Activated CD4-positive, alpha-beta T cell treated with anti-CD3 and anti-CD28 coated beads, Interleukin-2, amount 50 U/mL, for 16 hours (primary cell): Measurements from ENCODE around the gene OR2C1.

Experiments used
- DNase-seq: peaks from one replicate; pipeline ENCODE4 v3.0.0-alpha.2; 2020

Gene OR2C1

DNA sequence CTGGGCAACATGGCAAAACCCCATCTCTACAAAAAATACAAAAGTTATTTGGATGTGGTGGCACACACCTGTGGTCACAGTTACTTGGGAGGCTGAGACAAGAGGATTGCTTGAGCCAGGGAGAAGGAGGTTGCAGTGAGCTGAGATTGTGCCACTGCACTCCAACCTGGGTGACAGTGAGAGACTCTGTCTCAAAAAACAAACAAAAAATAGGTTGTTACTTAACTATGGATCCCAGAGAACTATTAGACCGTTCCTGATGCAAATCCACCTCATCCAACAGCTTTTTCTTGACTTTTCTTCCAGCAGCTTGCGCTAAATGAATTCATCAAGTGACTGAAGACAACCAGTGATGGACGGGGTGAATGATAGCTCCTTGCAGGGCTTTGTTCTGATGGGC, at the start of gene OR2C1:
OR2C1 (plus strand) TSS at position 301 of the 400 bp plus-strand sequence; CDS start at position 353, 52 bp downstream.
- DNase-seq = no peak

DNA sequence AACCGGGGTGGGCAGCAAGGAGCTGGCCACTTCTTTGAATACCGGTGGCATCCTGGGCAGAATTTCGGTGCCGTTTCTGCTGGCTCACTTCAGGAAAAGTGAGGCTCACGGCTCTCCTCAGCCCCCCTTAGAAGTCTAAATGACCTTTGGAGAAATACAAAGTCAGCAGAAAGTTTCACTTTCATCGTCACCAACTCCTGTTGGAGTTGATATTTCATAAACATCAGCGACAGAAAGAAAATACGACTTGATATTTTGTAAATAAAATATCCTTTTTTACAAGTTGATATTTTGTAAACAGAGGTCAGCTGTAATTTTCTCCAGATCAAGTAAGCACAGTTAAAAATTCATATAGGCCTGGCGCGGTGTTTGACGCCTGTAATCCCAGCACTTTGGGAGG, 49.6 kb upstream of the OR2C1 start:
- no peak for DNase-seq

DNA sequence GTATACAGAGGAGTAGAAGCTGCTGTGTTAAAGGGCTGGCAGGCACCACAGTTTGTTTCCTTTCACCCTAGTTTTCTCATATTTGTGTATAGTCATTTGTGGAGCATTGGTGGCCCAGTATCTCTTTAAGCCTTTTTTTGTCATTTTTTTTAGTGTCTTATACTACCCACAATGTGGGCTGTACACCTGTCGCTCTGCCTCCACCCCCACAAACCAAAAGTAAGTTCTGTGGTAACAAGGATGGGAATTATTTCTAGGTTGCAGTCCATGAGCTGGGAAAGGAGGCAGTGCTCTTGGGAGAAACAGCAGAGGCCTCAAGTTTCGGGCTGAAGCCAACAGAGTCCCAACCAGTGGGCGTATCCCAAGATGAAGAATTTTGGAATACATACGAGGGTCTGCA, 44.2 kb upstream of the OR2C1 start:
- no peak for DNase-seq

DNA sequence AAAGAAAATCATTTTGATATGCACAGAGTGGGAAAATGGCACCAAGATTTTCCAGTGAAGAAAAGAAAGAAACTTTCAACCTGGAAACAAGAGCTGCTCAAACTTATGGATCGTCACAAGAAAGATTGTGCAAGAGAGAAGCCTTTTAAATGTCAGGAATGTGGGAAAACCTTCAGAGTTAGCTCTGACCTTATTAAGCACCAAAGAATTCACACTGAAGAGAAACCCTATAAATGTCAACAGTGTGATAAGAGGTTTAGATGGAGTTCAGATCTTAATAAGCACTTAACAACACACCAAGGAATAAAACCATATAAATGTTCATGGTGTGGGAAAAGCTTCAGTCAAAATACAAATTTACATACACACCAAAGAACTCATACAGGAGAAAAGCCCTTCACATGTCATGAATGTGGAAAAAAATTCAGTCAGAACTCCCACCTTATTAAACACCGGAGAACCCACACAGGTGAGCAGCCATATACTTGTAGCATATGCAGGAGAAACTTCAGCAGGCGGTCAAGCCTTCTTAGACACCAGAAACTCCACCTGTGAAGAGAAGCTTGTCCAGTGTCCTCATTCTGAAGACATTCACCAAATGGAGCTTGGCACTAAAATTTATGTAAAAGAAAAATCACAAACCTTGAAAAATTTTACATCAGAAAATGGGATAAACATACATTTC, 38.2 kb upstream of the OR2C1 start:
- DNase-seq = no peak

DNA sequence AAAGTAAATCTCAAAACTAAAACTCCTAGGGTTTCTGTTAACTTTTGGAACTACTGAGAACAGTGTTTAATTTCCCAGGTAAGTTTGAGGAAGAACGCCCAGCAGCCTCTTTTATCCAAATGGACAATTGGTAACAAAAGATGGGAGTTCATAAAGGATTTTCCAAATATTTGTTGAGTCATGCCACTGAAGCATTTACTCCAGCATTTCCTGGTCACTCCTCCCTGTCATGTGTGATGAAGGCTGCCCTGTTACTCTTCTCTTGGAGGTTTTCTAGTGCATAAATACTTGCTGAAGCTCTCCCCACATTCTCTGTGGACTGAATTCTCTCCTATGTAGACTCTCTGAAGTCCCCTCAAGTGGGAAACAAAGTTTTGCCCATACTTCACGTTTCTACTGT, 33.9 kb upstream of the OR2C1 start:
- DNase-seq = no peak

DNA sequence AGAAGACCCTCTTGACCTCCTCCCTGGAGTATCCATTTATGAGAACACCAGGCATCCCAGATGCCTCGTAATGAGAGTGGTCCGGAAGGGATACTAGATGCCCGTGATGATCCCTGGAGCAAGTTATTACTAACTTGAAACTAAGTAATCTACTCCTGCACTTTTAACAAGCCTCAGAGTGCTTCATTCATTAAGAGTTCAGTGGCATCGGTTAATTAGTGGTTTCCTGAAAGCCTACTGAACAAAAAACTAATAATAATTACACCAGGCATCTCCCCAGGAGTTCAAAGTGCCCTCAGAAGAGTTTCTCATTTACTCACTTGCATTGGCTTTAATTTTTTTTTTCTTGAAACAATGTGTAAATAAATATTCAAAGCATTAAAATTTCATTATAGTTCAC, 28.2 kb upstream of the OR2C1 start:
- no peak for DNase-seq

DNA sequence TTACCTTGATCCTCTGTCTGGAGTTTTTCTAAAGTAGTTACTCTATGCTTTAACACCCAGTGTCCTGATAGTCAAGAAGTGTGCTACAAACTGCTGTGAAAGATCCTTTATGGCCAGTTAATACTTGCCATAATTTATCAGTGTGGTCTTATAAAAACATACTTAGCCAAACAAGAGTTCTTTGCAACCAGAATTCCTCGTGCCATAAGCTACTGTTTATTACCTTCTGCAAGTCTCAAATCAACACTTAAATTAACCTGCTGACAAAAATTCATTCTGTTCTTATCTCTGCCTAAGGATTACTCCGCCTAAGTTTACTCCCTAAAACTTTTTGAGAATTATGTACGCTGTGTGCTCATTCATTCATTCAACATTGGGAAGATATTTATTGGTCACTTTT, 27.6 kb upstream of the OR2C1 start:
- DNase-seq = no peak

DNA sequence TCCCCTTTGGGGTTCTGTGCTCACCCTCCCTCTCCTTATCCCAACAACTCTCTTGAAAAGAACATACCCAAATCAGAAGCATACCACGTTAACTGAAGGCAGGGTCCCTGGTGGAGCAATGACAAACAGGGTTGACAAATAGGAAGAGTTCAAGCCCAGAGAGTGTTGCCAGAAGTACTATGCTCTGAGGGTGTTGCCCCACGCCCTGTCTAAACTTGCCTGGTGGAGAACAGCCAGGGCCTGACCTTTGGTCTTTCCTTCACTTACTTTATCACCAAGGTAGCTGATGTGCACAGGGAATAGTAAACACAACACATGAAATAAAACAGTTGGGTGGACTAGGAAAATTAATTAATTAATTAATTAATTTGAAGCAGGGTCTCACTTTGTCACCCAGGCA, 27.0 kb upstream of the OR2C1 start:
- DNase-seq = no peak

DNA sequence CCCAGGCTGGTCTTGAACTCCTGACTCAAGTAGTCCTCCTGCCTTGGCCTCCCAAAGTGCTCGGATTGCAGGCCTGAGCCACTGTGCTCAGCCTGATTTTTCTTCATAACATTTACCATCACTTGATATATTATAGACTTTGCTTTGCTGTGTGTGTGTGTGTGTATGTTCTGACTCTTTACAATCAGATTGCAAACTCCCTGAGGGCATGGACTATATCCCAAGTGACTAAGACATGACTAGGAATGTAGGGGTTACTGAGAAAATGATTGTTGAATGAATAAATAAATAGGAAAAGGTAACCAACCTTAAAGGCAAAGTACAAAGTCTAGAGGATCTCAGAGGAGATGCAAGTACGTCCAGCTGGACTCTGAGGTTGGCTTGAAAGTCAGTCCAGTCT, 9.6 kb upstream of the OR2C1 start:
- DNase-seq = no peak

DNA sequence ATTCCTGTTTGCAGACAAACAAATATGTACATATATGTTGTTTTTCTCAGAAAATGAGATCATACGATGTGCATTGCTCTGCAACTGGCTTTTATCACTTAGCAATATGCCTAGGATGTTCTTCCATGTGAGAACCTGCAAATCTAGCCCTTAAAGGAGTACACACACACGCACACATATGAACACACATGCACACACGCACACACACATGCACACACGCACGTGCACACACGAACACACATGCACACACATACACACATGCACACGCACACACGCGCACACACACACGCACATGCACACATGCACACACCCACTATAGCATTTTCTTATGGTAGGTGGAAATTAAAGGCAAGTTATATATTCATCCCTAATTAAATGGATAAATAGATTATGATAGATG, 8.1 kb upstream of the OR2C1 start:
- no peak for DNase-seq

DNA sequence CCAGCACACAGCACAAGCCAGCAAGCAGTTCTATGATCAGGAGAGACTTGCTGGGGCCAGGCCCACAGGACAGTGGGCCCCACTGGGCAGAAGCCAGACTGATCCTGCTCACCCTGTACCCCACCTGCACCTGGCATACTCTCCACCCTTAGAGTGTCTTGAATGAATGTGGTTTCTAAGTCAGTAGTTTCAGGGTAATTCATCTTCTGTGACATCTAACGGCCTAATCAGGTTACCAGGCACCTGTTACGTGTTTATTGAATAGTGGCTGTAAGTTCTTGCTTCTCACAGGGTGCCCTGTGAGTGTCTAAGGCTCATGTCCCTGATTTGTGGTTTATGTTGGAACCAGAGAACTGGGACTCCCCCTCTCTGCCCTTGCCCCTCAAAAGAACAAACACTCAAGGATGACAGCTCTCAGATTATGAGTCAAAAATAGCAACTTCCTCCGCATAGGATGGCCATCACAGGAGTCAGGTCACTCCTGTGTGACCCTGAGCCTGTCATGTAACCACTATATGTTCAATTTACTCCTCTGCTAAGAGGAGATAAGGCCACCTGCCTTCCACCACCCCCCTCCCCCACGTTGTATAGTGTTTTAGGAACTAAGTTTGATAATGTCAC, 7.0 kb upstream of the OR2C1 start:
- DNase-seq = no peak

DNA sequence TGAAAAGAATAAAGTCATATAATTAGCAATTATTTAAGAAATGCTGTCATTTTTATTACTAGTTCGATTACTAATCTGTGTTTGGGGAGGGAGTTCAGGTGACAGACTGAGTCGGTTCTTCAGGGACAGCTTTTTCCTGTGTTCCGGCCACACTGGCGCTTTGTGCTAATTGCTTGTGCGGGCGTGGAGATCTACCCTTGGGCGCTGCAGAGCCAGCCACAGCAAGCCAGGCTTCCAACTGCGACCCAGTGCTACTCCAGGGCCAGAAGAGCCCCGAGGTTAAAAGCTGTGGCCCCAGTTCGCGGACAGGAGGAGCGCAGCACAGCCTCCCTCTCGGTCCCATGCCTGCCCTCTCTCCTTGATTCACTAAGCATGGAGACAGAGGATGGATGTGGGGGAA, 6.5 kb upstream of the OR2C1 start:
- no peak for DNase-seq

DNA sequence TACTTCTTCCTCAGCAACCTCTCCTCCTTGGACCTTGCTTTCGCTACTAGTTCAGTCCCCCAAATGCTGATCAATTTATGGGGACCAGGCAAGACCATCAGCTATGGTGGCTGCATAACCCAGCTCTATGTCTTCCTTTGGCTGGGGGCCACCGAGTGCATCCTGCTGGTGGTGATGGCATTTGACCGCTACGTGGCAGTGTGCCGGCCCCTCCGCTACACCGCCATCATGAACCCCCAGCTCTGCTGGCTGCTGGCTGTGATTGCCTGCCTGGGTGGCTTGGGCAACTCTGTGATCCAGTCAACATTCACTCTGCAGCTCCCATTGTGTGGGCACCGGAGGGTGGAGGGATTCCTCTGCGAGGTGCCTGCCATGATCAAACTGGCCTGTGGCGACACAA, 429 bp downstream of the OR2C1 start:
- DNase-seq = no peak

DNA sequence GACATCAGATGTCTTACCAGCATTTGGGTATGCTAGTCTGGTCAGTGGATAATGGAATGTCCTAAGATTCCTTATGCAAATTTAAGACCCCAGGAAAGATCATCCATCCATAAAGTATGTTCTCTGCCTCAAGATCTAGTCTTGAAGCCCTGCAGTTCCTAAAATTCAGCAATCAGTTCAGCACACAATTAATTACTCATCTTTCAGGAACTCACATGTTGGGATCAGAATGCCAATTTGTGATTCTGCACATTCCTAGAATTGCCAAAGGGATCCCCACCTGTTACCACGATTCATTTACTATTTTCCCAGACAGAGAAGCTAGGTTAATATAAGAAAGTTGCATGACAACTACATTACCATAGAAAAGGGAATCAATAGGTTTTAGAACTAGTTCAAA, 3.2 kb downstream of the OR2C1 start:
- no peak for DNase-seq

DNA sequence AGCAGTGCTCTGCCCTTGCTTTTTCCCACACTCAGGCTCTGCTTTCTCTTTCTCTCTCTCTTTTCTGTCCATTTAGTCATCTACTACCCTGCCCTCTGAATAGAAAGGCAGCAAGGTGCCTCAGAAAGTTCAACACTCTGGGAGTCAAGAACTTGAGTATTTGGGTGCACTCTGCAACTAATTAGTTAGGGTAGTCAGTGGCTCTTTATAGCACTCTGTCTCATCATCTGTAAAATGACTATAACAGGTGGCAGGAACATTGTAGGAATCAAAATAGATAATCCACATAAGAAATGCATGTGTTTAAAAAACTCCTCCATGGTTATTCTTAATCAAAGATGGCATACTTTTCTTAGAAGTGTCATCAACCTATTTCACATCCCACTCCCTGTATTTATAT, 7.2 kb downstream of the OR2C1 start:
- no peak for DNase-seq

DNA sequence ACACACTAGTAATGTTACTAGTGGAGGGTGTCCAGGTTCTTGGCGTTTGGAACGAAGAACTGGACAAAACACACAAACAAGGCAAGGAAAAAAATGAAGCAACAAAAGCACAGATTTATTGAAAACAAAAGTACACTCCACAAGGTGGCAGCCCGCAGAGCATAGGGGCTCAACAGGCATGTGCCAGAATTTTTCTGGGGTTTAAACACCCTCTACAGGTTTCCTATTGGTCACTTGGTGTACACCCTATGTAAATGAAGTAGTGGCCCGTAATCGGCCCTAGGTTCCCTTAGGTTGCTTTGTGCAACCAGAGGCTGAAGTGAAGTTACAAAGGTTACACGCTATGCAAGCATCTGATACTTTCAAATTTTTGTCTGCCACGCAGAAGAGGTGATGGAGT, 8.1 kb downstream of the OR2C1 start:
- no peak for DNase-seq

DNA sequence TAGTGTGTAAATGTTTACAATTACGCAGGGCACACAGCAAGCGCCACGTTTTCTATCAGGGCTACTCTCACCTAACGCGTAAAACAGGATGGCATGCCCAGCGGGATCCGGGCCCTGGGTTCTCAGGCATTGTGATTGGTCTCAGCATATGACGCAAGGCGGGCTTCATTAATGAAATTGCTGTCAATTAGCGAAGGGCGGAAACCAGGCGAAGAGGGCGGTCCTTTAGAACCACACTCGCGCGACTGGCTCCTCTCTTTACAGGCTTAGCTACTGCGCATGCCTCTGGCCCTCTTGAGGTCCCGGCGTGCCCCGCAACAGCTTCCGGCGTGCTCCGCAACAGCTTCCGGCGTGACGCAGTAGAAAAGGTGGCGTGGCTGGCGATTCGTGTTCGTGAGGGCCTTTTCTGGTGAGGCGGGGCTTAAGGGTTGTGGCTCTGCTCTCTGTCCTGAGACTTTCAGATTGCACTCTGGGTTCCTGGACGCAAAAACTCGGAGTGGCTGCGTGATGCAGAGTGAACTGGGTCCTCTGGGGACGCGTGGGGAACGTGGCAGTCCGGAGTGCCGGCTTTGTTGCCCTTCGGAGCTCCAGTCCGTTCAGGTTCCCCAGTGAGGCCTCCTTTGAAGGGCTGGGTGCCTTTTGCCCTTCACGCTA, 9.2 kb downstream of the OR2C1 start:
- peak; percentile 89 for DNase-seq

DNA sequence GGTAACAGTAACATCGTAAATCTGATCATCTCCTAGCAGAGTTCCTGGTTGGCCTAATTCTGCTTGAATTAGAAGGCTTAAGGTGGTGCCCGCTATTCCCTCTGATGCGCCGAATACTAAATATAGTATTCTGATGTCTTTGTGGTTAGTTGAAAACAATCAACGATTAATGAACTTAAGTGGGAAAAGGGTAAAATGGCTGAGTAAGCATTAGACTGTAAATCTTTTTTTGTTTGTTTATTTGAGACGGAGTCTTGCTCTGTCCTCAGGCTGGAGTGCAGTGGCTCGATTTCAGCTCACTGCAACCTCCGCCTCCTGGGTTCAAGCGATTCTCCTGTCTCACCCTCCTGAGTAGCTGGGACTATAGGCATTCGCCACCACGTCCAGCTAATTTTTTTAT, 13.4 kb downstream of the OR2C1 start:
- DNase-seq = no peak

DNA sequence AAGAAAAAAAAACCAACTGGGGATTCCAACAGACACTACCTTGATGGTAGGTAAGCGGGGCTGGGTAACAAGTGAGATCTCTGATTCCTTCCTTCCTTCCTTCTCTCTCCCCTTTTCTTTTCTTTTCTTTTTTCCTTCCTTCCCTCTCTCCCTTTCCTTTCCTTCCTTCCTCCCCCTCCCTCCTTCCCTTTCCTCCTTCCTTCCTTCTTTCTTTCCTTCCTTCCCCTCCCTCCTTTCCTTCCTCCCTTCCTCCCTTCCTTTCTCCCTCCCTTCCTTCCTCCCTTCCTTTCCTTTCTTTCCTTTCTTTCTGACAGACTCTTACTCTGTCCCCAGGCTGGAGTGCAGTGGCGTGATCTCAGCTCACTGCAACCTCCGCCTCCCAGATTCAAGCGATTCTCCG, 20.0 kb downstream of the OR2C1 start:
- no peak for DNase-seq

DNA sequence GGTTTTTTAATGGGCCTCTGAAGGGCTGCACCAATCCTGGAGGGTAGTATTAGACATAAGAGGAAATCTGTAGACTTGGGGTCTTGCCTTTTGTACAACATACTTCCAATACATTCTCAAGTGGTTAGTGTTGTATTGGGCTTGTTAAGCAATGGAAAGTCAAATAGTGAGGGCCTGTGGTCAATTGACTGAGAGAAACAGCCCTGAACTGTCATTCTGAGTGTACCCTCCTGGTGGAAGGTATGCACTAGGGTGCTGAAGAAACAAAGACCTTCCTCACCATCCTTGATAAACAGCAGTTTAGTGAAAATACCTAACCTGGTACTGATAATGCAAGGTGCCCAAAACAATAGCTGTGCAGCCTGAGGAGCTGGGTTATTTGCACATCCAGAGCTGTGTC, 22.2 kb downstream of the OR2C1 start:
- no peak for DNase-seq

DNA sequence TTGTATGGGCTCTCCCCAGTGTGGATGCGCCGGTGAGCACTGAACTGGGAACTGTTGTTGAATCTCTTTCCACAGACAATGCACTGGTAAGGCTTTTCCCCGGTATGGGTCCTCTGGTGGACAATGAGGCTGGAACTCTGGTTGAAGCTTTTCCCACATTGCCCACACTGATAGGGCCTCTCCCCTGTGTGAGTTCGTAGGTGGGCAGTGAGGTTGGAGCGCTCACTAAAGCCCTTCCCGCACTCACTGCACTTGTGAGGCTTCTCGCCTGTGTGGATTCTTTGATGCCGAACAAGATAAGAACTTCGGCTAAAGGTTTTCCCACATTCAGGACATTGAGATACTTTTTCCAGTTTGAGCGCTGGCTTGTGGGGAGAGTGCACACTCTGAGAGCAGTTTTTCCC, 27.4 kb downstream of the OR2C1 start:
- no peak for DNase-seq

DNA sequence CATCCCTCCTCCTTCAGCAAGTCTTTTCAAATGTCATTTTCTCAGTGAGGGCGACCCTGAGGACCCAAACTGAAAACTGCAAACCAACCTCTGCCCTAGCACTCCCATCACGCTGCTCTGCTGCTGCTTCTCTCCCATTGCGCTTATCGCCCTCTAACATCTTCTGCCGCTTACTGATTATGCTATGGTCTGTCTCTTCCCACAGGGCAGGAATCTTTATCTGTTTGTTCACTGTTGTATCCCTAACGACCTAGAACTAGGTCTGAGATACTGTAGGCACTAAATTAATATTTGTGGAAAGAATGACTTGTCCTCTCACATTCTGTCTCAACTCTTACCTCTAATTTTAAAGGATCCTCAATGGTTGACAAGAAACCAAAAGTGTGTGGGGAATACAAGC, 32.6 kb downstream of the OR2C1 start:
- DNase-seq = no peak

DNA sequence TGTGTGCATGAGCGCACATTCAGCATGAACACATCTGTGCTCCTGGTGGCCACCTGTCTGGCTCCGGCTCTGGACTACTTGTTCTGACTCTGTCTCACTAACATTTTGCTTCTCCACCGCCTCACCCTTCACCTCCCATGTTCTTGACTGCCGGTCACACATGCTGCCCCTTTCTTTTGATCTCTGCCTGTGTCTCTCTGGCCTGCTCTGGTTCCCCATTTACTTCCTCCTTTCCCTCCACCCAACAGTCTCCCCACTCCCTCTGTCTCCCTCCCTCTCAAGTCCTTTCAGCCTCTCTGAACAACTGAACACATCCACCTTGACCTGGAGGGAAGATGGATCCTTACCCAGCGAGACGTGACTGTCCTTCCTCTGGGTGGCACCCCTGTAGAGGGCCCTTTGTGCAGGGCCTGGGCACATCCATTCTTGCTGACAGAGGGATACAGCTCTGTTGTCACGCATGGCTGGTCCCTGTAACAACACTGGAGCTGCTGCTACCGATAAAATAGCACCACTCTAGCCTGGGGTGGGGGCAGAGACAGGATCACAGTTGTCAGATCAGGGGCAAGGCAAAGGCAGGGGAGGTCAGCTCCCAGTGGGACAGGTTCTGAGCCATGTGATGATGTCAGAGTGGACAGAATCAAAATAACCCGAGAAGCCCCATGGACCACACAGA, 34.1 kb downstream of the OR2C1 start:
- no peak for DNase-seq

DNA sequence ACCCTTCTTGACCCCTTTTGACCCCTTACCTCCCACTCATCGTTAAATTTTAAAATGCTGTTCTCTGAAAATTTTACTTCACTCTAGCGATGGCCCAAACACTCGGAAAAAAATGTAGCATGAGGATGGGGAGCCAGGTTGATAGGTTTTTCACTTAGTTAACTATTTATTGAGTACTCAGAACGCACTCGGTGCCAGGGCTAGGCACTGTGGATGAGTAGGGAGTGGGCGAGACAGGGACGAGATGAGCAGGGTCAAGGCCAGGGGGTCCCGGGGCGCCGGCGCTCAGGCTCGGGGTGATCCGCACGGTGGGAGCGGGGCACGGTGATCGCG, 44.7 kb downstream of the OR2C1 start:
- no peak for DNase-seq
